GM18508 (cell line): Measurements from ENCODE around the gene ECHS1.
"Not testable (repeated sequence)": the region's sequence is repeated elsewhere in the genome, so short reads cannot be mapped to it uniquely, and the experiment has no call there.

Experiments
- ATAC-seq: cut with Tn5 transposase; IDR thresholded peaks from one replicate; pipeline ENCODE4 v1.9.1; 2021; ENCODE audit warnings: moderate number of reproducible peaks; ENCODE audit not compliant: insufficient read depth, unreplicated experiment

ECHS1 gene

GRCh38 chr10:133400624-133401424, 27.7 kb upstream of the ECHS1 start:
- peak; percentile 67 for ATAC-seq

GRCh38 chr10:133399123-133399601, 26.0 kb upstream of the ECHS1 start:
- ATAC-seq: no peak

GRCh38 chr10:133397938-133398337, 24.8 kb upstream of the ECHS1 start:
- ATAC-seq: no peak

GRCh38 chr10:133396035-133396624, 23.0 kb upstream of the ECHS1 start:
- no peak for ATAC-seq

- no peak for ATAC-seq
Measured at GRCh38 chr10:133394801-133395221, 21.7 kb upstream of the ECHS1 start.

GRCh38 chr10:133394064-133394663, 21.0 kb upstream of the ECHS1 start, which contains the start of gene MTG1:
TSS of gene MTG1 (plus strand) at chr10:133394157. CDS start at chr10:133394221, 64 bp downstream.
- ATAC-seq: peak; percentile 38

- no peak for ATAC-seq
Measured at GRCh38 chr10:133393401-133394063, 20.4 kb upstream of the ECHS1 start.

- no peak for ATAC-seq
Measured at GRCh38 chr10:133391761-133392518, 18.8 kb upstream of the ECHS1 start.

GRCh38 chr10:133391249-133391635, 18.1 kb upstream of the ECHS1 start:
- no peak for ATAC-seq

- no peak for ATAC-seq
Measured at GRCh38 chr10:133390597-133391248, 17.6 kb upstream of the ECHS1 start.

GRCh38 chr10:133388973-133389818, 16.0 kb upstream of the ECHS1 start:
- peak; percentile 71 for ATAC-seq

GRCh38 chr10:133388236-133388972, 15.2 kb upstream of the ECHS1 start:
- no peak for ATAC-seq

- ATAC-seq: not testable (repeated sequence)
Measured at GRCh38 chr10:133386951-133387350, 13.8 kb upstream of the ECHS1 start.

GRCh38 chr10:133385214-133385613, 12.1 kb upstream of the ECHS1 start:
- no peak for ATAC-seq

GRCh38 chr10:133384071-133384470, 10.9 kb upstream of the ECHS1 start:
- no peak for ATAC-seq

GRCh38 chr10:133383551-133383950, 10.4 kb upstream of the ECHS1 start:
- ATAC-seq: no peak

GRCh38 chr10:133381036-133381435, 7.9 kb upstream of the ECHS1 start:
- no peak for ATAC-seq
